Muscle layer of duodenum (tissue), 2 donors: Measurements from ENCODE around the gene HDDC3.
A peak's percentile ranks its signal among the peaks of the same experiment; 100 is the strongest.

Experiments used
- H3K27ac ChIP-seq: one replicate; pipeline ENCODE4 v1.7.0; 2013; ENCODE audit warnings: mild to moderate bottlenecking, low read length
- H3K27me3 ChIP-seq: one replicate; pipeline ENCODE4 v1.7.0; 2013; ENCODE audit warnings: low read depth, mild to moderate bottlenecking, control low read depth, low read length
- H3K36me3 ChIP-seq, 2 donors: one replicate each; pipeline ENCODE4 v1.7.0; 2013; ENCODE audit warnings: low read length in 2 of 2, control low read depth in 1 of 2, mild to moderate bottlenecking in 1 of 2; ENCODE audit not compliant: insufficient read depth in 2 of 2, control insufficient read depth in 1 of 2
- H3K4me1 ChIP-seq, 2 donors: one replicate each; pipeline ENCODE4 v1.7.0; 2013; ENCODE audit warnings: low read length in 2 of 2, mild to moderate bottlenecking in 2 of 2, control low read depth in 1 of 2, moderate library complexity in 1 of 2; ENCODE audit not compliant: insufficient read depth in 2 of 2, control insufficient read depth in 1 of 2
- H3K4me3 ChIP-seq, 2 donors: one replicate each; pipeline ENCODE4 v1.7.0; 2013; ENCODE audit warnings: low read length in 2 of 2, low read depth in 1 of 2, mild to moderate bottlenecking in 1 of 2
- H3K9me3 ChIP-seq, 2 donors: one replicate each; pipeline ENCODE4 v1.7.0; 2013; ENCODE audit warnings: low read length in 2 of 2, control low read depth in 1 of 2, mild to moderate bottlenecking in 1 of 2; ENCODE audit not compliant: control insufficient read depth in 1 of 2
- donor health status: healthy.

The HDDC3 gene

DNA sequence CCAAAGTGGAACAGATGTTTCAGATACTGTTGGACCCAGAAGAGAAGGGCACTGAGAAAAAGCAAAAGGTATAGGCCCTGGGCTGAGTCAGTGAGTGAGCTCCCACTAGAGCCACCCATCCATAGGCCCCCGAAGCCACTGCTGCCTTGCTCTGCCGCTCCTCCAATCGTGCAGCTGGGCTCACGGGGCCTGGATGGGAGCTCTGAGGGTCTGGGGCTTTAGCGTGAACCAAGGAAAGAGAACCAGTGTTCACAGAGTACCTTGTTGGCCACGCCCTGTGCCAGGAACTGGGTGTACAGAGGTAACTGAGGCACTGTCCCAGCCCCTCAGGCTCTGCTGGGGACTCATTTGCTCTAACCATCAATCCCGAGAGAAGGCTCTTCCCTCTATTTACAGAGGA, 7.4 kb upstream of the HDDC3 start:
- H3K4me1 ChIP-seq, result peaks cover 9 to 12% of the 10 kb centered on the region in 2 donors
- H3K27me3 ChIP-seq, result no peaks in the 10 kb centered on the region
- H3K27ac ChIP-seq, result no peak overlapping the region
- H3K4me3 ChIP-seq, result no peak overlapping the region
- no peaks in the 10 kb centered on the region for H3K9me3 ChIP-seq
- H3K36me3 ChIP-seq, result peaks cover 46 to 54% of the 10 kb centered on the region in 2 donors

GRCh38 chr15:90938261-90938660, 5.9 kb upstream of the HDDC3 start:
- Histone ChIP-seq H3K4me1 (peaks cover 13 to 21% of the 10 kb centered on the region in 2 donors), H3K9me3 (no peaks in the 10 kb centered on the region), H3K27me3 (no peaks in the 10 kb centered on the region), H3K4me3 (no peak overlapping the region), H3K27ac (no peak overlapping the region), H3K36me3 (peaks cover 35 to 39% of the 10 kb centered on the region in 2 donors)

GRCh38 chr15:90936823-90937222, 4.5 kb upstream of the HDDC3 start:
- Histone ChIP-seq H3K9me3 (no peaks in the 10 kb centered on the region), H3K27me3 (no peaks in the 10 kb centered on the region), H3K4me3 (no peak overlapping the region), H3K27ac (no peak overlapping the region), H3K36me3 (peaks cover 25 to 26% of the 10 kb centered on the region in 2 donors), H3K4me1 (peaks cover 13 to 23% of the 10 kb centered on the region in 2 donors)

GRCh38 chr15:90934949-90935751, 2.8 kb upstream of the HDDC3 start, which contains the start of gene UNC45A:
Gene UNC45A (plus strand): TSS chr15:90935285. CDS start chr15:90935325, 40 bp downstream.
- H3K27me3 ChIP-seq, result no peaks in the 10 kb centered on the region
- H3K27ac ChIP-seq, result peak within 1 kb of the TSS; percentile 81
- H3K4me3 ChIP-seq, result peak within 1 kb of the TSS; percentile 71 to 74
- peaks cover 11 to 13% of the 10 kb centered on the region in 2 donors for H3K36me3 ChIP-seq
- H3K4me1 ChIP-seq, result peaks cover 17 to 30% of the 10 kb centered on the region in 2 donors
- no peaks in the 10 kb centered on the region for H3K9me3 ChIP-seq

DNA sequence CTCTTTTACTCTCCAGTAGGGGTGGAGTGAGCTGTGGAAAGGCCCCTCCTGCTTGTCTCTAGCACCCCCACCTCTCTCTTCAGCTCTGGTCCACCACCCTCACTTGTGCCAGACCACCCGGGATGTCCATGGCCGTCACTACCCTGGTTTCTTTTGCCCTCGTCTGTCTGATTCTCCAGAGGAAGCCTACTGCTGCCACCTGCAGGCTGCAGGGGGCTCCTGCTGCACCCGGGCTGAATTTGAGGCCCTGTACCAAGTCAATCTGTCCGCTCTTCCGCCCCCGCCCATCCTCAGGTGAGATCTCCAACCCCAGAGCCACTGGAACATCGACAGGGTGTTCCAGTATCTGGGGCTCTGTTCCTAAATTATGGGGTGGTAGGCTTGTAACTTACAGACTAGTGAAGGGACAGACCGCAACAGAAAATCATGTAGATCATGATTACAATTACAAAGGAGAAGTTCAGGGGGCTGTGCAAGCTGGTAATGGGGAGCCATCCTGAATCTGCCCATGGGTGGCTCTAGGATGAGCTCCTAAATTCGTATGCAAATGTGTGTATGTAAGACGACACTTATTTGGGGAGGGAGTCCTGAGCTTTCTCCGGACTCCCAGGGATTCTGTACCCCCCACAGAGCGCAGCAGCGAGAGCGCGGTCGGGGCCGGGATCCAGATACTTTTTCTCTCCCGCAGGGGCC, 2.1 kb upstream of the HDDC3 start:
- Histone ChIP-seq H3K4me1 (peaks cover 17 to 30% of the 10 kb centered on the region in 2 donors), H3K4me3 (peak overlapping the region; percentile 71 to 74), H3K27ac (peak overlapping the region; percentile 69)

GRCh38 chr15:90933301-90933700, 952 bp upstream of the HDDC3 start:
- Histone ChIP-seq H3K27ac (no peak overlapping the region), H3K9me3 (no peaks in the 10 kb centered on the region), H3K27me3 (no peaks in the 10 kb centered on the region), H3K36me3 (peaks cover 0 to 2% of the 10 kb centered on the region in 2 donors), H3K4me1 (peaks cover 17 to 36% of the 10 kb centered on the region in 2 donors), H3K4me3 (no peak overlapping the region)

More for the DNA sequence above, 2.1 kb upstream of the HDDC3 start:
- no peaks in the 10 kb centered on the region for H3K9me3 ChIP-seq
- H3K27me3 ChIP-seq, result no peaks in the 10 kb centered on the region
- H3K36me3 ChIP-seq, result peaks cover 3 to 6% of the 10 kb centered on the region in 2 donors

GRCh38 chr15:90932660-90932991, 277 bp upstream of the HDDC3 start:
- Histone ChIP-seq H3K4me3 (peak overlapping the region; percentile 68 to 82), H3K4me1 (peaks cover 17 to 36% of the 10 kb centered on the region in 2 donors), H3K27ac (no peak overlapping the region)

DNA sequence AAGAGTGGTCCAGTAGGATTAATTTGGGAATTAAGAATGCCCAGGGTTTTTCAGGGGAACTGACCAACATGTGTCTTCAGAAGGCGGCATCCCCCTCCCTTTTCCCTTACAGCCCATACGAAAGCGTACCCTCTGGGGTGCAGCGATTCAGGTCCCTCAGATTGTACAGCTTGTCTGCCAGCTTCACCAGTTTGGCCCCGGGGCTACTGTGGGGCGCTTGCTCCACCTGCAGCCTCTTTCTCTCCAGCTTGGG, 848 bp downstream of the HDDC3 start:
- H3K36me3 ChIP-seq, result no peaks in the 10 kb centered on the region
- no peaks in the 10 kb centered on the region for H3K27me3 ChIP-seq
- H3K9me3 ChIP-seq, result no peaks in the 10 kb centered on the region
- H3K4me1 ChIP-seq, result peaks cover 17 to 36% of the 10 kb centered on the region in 2 donors
- peak overlapping the region; percentile 68 to 82 for H3K4me3 ChIP-seq
- peak overlapping the region; percentile 96 for H3K27ac ChIP-seq

More at GRCh38 chr15:90932660-90932991, 277 bp upstream of the HDDC3 start:
- Histone ChIP-seq H3K36me3 (no peaks in the 10 kb centered on the region), H3K27me3 (no peaks in the 10 kb centered on the region), H3K9me3 (no peaks in the 10 kb centered on the region)

DNA sequence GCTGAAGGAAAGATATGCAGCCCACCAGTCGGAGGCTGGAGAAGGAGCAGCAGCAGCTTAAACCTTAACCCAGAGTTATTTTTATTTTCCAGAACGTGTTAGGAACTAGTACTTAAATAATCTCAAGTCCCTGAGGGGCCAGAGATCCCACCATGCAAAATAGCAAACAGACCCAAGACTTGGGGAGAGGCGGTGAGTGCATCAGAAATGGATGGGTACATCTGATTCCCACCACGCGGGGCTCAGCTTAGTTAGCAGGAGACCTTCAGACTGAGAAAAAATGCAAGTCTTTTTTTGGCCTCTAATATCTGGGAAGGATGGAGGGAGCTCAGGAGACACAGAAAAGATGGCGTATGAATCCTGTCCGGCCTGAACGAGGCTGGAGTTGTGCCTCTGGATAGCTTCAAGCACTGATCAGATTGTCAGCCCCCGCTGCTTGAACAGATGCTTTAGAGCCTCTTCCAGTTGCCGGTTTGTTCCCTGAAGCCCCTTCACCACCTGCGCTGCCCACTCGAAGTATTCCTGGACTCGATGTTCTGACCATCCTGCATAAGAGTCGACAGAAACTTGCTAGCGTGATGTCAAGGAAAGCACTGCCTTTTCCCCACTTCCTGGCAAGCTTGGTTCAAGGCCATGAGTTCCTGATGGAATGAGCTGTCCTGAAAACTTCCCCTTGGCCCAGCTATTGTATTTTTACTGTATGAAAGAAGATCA, 1.3 kb downstream of the HDDC3 start:
- peak overlapping the region; percentile 96 for H3K27ac ChIP-seq
- H3K9me3 ChIP-seq, result no peaks in the 10 kb centered on the region
- no peaks in the 10 kb centered on the region for H3K36me3 ChIP-seq
- H3K4me1 ChIP-seq, result peaks cover 12 to 31% of the 10 kb centered on the region in 2 donors
- no peaks in the 10 kb centered on the region for H3K27me3 ChIP-seq
- peak overlapping the region; percentile 68 to 79 for H3K4me3 ChIP-seq

- Histone ChIP-seq H3K4me1 (peaks cover 5 to 20% of the 10 kb centered on the region in 2 donors), H3K4me3 (peak overlapping the region; percentile 68 to 79), H3K27me3 (no peaks in the 10 kb centered on the region), H3K27ac (peak overlapping the region; percentile 96), H3K36me3 (no peaks in the 10 kb centered on the region), H3K9me3 (no peaks in the 10 kb centered on the region)
Measured at GRCh38 chr15:90929246-90930019, 2.9 kb downstream of the HDDC3 start.
